Keratinocyte (primary cell): ENCODE results near the gene POGZ. TPM values are rescaled to one million over a fixed set of nuclear protein-coding genes. Genes with fewer than 3 reads are reported as not detected.

Experiments
- DNase-seq: peaks from one replicate; pipeline ENCODE4 v3.0.0-alpha.2; 2011; ENCODE audit warnings: low read depth, missing footprints, low spot score
- FAIRE-seq: peaks from 2 replicates; lab custom pipeline; 2011; peaks lifted over from hg19 to GRCh38; lab: Jason Lieb, UNC
- H2AFZ ChIP-seq: 2 replicates; pipeline ENCODE4 v1.6.0; 2012; ENCODE audit warnings: low read length, control low read depth, inconsistent platforms; ENCODE audit not compliant: control insufficient read depth
- H3K27ac ChIP-seq: 2 replicates; pipeline ENCODE4 v1.5.1; 2011; ENCODE audit warnings: low read length; ENCODE audit not compliant: control insufficient read depth, insufficient read depth
- H3K27me3 ChIP-seq: 3 replicates; pipeline ENCODE4 v1.6.0; 2011; ENCODE audit warnings: low read length; ENCODE audit not compliant: control insufficient read depth, insufficient read depth; ENCODE audit errors: extremely low read depth
- H3K36me3 ChIP-seq, 2 experiments: 2 replicates in 1 of 2; 3 replicates in 1 of 2; pipeline ENCODE4 v1.5.1; 2011; ENCODE audit warnings: low read length in 2 of 2, mild to moderate bottlenecking in 1 of 2; ENCODE audit not compliant: control insufficient read depth in 2 of 2, insufficient read depth in 2 of 2; ENCODE audit errors: extremely low read depth in 1 of 2
- H3K4me1 ChIP-seq: 3 replicates; pipeline ENCODE4 v1.5.1; 2011; ENCODE audit warnings: low read length; ENCODE audit not compliant: control insufficient read depth, insufficient read depth; ENCODE audit errors: extremely low read depth
- H3K4me2 ChIP-seq: 3 replicates; pipeline ENCODE4 v1.6.0; 2011; ENCODE audit warnings: low read depth, low read length; ENCODE audit not compliant: control insufficient read depth, insufficient read depth; ENCODE audit errors: extremely low read depth
- H3K4me3 ChIP-seq, 3 experiments: fragments of 200-600 bp in 1 of 3; sonication (generic) in 1 of 3; 2 replicates in 2 of 3; 3 replicates in 1 of 3; pipeline ENCODE4 v1.5.1; 2011 to 2016; ENCODE audit warnings: low read length in 3 of 3, mild to moderate bottlenecking in 3 of 3, control low read depth in 2 of 3, inconsistent platforms in 1 of 3, low read depth in 1 of 3, mixed read lengths in 1 of 3, mixed run types in 1 of 3, moderate library complexity in 1 of 3; ENCODE audit not compliant: control insufficient read depth in 2 of 3, insufficient read depth in 2 of 3; ENCODE audit errors: extremely low read depth in 1 of 3
- H3K79me2 ChIP-seq: 2 replicates; pipeline ENCODE4 v1.6.0; 2012; ENCODE audit warnings: low read length; ENCODE audit not compliant: control insufficient read depth, insufficient read depth
- H3K9ac ChIP-seq: 3 replicates; pipeline ENCODE4 v1.6.0; 2011; ENCODE audit warnings: low read length; ENCODE audit not compliant: control insufficient read depth, insufficient read depth; ENCODE audit errors: extremely low read depth
- H3K9me1 ChIP-seq: 3 replicates; pipeline ENCODE4 v1.6.0; 2011; ENCODE audit warnings: low read length; ENCODE audit not compliant: control insufficient read depth, insufficient read depth; ENCODE audit errors: extremely low read depth
- H3K9me3 ChIP-seq: 2 replicates; pipeline ENCODE4 v1.5.1; 2012; ENCODE audit warnings: low read depth, low read length; ENCODE audit not compliant: control insufficient read depth
- H4K20me1 ChIP-seq: 3 replicates; pipeline ENCODE4 v1.6.0; 2011; ENCODE audit warnings: low read length; ENCODE audit not compliant: control insufficient read depth, insufficient read depth; ENCODE audit errors: extremely low read depth
- EZH2 ChIP-seq: IDR thresholded peaks from one replicate; pipeline ENCODE4 v1.6.1; 2012; ENCODE audit warnings: inconsistent platforms, mild to moderate bottlenecking, low read length, moderate library complexity
- dilution Hi-C: fragments of 300-500 bp; cut with MboI; formaldehyde crosslinking; loops from one replicate; pipeline ENCODE4 v1.7.0; 2020; ENCODE audit warnings: low sequenced_read_pairs; ENCODE audit not compliant: extremely low pct_ligation_motif_present
- polyA plus RNA-seq, 5 experiments: library from polyadenylated mRNA; depleted of rRNA in 3 of 5; stranded (reverse) in 3 of 5; stranded (forward) in 1 of 5; unstranded in 1 of 5; fragments of >200 nt; gene quantifications; 1 replicate in 1 of 5; 2 replicates in 3 of 5; 3 replicates in 1 of 5; pipeline versions ENCODE4 v1.2.1 to v1.2.3, GENCODE V29; 2011 to 2012; ENCODE audit warnings: missing spikeins in 2 of 5, low read depth in 1 of 5, low replicate concordance in 1 of 5
- TF ChIP-seq, protein P1 (sequence below), 3 experiments: IDR thresholded peaks in 1 of 3; conservative IDR thresholded peaks in 1 of 3; optimal IDR thresholded peaks in 1 of 3; 2 replicates in 2 of 3; 3 replicates in 1 of 3; pipeline versions ENCODE3 to v1.5.1; 2011; ENCODE audit warnings: low read length in 3 of 3, mild to moderate bottlenecking in 3 of 3, moderate library complexity in 2 of 3, control low read depth in 1 of 3, inconsistent platforms in 1 of 3; ENCODE audit not compliant: insufficient read depth in 2 of 3; ENCODE audit errors: extremely low read depth in 1 of 3

Gene POGZ
- polyA plus RNA-seq, 1 donor (not counting 4 experiments of a cell fraction or from before 2014, with no cell fraction given), result 29.9 TPM

DNA sequence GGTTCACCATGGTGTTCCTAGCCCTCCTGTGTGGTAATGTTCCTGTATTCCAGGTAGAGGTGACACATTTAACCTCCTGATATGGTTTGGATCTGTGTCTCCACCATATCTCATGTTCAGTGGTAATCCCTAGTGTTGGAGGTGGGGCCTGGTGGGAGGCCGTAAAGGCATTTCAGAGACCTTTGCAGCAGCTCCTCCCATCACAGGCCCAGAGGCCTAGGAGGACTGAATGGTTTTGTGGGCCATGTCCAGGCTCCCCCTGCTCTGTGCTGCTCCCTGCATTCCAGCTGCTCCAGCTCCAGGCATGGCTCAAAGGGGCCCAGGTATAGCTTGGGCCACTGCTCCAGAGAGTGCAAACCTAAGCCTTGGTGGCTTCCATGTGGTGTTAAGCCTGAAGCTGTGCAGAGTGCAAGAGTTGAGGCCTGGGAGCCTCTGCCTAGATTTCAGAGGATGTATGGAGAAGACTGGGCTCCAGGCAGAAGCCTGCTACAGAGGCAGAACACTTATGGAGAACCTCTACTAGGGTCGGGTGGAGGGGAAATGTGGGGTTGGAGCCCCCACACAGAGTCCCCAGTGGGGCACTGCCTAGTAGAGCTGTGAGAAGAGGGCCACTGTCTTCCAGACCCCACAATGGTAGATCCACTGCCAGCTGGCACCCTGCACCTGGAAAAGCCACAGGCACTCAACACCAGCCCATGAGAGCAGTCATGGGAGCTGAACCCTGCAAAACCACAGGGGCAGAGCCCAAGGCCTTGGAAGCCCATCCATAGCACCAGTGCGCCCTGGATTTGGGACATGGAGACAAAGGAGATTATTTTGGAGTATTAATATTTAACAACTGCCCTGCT lies 96.8 kb downstream of the POGZ start:
- Histone ChIP-seq H3K27me3 (no peaks in the 10 kb centered on the region), H3K9ac (no peak overlapping the region), H3K27ac (no peak overlapping the region), H3K9me3 (peaks cover 6% of the 10 kb centered on the region), H3K79me2 (no peaks in the 10 kb centered on the region), H3K4me2 (no peak overlapping the region), H3K4me1 (no peaks in the 10 kb centered on the region), H3K36me3 (no peaks in the 10 kb centered on the region), H2AFZ (no peak overlapping the region), H4K20me1 (no peaks in the 10 kb centered on the region), H3K9me1 (no peaks in the 10 kb centered on the region), H3K4me3 (no peak overlapping the region)
- TF ChIP-seq EZH2, result no peak
- dilution Hi-C loops, result no loop called here
- FAIRE-seq (no peak), DNase-seq (no peak)

DNA sequence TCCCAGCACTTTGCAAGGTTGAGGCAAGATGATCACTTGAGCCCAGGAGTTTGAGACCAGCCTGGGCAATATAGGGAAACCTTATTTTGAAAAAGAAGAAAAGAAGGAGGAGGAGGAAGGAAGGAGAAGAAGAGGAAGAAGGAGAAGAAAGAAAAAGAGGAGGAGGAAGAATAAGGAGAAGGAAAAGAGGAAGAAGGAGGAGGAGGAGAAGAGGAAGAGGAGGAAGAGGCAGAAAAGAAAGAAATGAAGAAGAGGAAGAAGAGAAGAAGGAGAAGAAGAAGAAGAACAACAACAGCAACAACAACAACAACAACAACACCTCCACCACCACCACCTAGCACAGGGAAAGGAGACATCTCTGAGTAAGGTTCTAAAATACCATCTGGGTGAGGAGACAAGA lies 97.4 kb downstream of the POGZ start:
- Histone ChIP-seq H3K27ac (no peak overlapping the region), H3K79me2 (no peaks in the 10 kb centered on the region), H4K20me1 (no peaks in the 10 kb centered on the region), H3K9ac (no peak overlapping the region), H3K4me1 (no peaks in the 10 kb centered on the region), H3K4me2 (no peak overlapping the region), H3K4me3 (no peak overlapping the region), H2AFZ (no peak overlapping the region), H3K9me1 (no peaks in the 10 kb centered on the region), H3K9me3 (peaks cover 6% of the 10 kb centered on the region), H3K36me3 (no peaks in the 10 kb centered on the region), H3K27me3 (no peaks in the 10 kb centered on the region)
- no peak for DNase-seq
- no peak for TF ChIP-seq EZH2
- TF ChIP-seq, protein P1, sequence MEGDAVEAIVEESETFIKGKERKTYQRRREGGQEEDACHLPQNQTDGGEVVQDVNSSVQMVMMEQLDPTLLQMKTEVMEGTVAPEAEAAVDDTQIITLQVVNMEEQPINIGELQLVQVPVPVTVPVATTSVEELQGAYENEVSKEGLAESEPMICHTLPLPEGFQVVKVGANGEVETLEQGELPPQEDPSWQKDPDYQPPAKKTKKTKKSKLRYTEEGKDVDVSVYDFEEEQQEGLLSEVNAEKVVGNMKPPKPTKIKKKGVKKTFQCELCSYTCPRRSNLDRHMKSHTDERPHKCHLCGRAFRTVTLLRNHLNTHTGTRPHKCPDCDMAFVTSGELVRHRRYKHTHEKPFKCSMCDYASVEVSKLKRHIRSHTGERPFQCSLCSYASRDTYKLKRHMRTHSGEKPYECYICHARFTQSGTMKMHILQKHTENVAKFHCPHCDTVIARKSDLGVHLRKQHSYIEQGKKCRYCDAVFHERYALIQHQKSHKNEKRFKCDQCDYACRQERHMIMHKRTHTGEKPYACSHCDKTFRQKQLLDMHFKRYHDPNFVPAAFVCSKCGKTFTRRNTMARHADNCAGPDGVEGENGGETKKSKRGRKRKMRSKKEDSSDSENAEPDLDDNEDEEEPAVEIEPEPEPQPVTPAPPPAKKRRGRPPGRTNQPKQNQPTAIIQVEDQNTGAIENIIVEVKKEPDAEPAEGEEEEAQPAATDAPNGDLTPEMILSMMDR (optimal IDR thresholded peaks at IDR 0.05 in 1 of 3, IDR thresholded peaks at IDR 0.05 in 1 of 3, conservative IDR thresholded peaks at IDR 0.05 in 1 of 3; ENCODE audit: extremely low read depth in 1 of 3, insufficient read depth in 2 of 3, low read length in 3 of 3), result no peak
- dilution Hi-C loops, result no loop called here
- FAIRE-seq, result no peak
